ENCODE data around the gene CEP72.
"Not testable (repeated sequence)": the region's sequence is repeated elsewhere in the genome, so short reads cannot be mapped to it uniquely, and the experiment has no call there.

Gene CEP72

DNA sequence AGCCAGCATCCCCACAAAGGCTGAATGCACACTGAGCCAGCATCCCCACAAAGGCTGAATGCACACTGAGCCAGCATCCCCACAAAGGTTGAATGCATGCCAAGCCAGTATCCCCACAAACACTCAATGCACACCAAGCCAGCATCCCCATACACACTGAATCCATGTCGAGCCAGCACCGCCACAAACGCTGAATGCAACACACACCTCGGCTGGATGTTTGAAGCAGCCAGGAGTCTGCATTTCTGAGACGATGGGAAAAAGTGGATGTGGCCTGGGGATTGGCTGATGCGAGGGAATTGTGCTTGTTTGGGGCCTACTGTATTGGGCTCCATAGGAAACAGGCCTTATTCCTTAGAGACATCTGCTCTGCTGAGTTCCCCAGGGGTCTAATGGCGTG lies 30.9 kb upstream of the CEP72 start:
- DNase-seq = no peak

DNA sequence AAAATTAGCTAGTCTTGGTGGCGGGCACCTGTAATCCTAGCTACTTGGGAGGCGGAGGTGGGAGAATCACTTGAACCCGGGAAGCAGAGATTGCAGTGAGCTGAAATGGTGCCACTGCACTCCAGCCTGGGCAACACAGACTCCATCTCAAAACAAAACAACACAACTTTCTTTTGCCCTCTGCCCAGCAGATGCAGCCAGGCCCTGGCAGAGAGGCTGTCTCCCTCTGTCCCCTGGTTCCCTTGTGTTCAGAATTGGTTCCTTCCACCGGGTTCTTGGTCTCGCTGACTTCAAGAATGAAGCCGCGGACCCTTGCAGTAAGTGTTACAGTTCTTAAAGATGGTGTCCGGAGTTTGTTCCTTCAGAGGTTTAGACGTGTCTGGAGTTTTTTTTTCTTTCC lies 30.2 kb upstream of the CEP72 start:
- DNase-seq = no peak

DNA sequence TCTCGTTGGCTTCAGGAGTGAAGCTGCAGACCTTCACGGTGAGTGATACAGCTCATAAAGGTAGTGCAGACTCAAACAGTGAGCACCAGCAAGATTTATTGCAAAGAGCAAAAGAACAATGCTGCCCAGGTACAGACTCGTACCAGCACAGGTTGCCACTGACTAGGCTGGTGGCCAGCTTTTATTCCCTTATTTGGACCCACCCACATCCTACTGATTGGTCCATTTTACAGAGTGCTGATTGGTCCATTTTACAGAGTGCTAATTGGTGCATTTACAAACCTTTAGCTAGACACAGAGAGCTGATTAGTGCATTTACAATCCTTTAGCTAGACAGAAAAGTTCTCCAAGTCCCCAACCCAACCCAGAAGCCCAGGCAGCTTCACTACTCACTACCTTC lies 29.7 kb upstream of the CEP72 start:
- not testable (repeated sequence) for DNase-seq

DNA sequence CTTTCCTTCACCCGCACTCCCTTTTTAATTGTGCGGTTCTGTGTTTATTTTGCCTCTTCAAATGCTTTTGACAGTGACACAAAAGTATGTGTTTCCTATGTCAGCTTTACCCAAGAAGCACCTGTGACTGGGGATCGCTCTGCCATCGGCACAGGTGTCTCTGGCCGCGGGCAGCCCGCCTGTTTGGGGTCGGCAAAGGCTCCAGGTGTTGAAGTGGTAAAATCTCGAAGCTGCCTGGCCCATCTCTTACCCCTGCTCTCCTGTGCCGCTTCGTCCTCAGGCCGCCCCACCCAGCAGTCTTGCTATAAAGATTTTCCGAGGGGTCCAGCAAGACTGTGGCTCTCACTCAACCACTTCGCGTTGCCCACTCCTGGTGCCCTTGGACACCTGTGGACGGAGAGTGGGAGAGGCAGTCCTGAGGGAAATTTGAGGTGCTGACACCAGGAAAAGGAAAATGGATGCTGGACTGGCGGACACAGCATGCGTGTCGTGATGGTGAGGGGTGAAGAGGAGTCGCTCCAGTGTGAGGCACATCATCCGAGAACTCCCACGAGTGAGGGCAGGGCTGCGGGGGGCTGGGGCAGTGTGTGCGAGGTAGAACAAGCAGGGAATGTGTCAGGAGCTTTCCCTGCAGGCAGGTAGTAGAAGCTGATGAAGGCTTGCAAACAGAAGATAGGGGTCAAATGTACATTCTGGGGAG lies 29.1 kb upstream of the CEP72 start:
- DNase-seq = no peak

DNA sequence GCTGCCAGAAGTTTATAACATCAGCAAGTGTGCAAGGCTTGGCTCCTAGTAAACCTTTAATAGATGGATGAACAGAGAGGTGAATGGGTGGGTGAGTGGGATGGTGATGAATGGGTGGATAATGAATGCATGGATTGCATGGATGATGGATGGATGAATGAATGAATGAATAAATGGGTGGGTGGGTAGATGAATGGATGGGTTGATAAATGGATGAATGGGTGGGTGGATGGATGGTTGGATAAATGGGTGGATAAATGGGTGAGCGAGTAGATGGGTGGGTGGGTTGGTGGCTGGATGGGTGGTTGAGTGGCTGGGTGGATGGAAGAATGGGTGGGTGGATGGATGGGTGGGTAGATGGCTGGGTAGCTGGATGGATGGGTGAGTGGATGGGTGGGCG lies 28.5 kb upstream of the CEP72 start:
- no peak for DNase-seq

DNA sequence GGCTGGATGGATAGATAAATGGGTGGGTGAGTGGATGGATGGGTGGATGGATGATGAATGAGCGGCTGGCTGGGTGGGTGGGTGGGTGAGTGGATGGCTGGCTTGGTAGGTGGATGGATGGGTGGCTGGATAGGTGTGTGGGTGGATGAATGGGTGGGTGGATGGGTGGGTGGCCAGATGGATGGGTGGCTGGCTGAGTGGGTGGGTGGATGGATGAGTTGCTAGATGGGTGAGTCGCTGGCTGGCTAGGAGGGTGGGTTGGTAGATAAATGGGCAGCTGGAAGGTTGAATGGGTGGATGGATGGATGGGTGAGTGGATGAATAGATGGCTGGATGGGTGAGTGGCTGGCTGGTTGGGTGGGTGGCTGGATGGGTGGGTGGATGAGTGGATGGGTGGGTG lies 27.9 kb upstream of the CEP72 start:
- DNase-seq = no peak

DNA sequence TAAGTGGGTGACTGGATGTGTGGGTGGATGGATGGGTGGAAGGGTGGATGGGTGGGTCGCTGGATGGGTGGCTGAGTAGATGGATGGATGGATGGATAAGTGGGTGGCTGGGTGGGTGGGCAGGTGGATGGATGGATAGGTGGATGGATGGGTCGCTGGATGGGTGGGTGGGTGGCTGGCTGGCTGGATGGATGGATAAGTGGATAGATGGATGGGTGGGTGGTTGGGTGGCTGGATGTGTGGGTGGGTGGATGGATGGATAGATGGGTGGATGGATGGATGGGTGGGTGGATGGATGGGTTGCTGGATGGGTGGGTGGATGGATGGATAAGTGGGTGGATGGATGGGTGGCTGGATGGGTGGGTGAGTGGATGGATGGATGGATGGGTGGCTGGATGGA lies 27.3 kb upstream of the CEP72 start:
- no peak for DNase-seq

DNA sequence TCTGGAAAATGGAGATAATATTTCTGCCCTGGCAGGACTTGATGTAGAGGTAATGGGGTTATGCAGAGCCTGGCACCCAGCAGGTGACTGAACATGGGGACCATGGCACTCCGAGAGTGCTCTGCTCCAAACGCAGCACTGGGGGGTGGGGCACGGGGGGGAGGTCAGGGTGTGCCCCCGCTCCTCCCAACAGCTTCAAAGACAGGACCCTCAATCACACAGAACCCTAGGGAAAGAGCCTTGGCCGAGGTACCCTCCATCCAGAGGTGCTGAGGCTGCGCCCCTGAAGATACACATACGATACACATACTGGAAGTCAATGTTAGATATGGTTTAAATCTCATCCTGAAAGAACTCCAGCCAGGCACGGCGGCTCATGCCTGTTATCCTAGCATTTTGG lies 26.6 kb upstream of the CEP72 start:
- no peak for DNase-seq

DNA sequence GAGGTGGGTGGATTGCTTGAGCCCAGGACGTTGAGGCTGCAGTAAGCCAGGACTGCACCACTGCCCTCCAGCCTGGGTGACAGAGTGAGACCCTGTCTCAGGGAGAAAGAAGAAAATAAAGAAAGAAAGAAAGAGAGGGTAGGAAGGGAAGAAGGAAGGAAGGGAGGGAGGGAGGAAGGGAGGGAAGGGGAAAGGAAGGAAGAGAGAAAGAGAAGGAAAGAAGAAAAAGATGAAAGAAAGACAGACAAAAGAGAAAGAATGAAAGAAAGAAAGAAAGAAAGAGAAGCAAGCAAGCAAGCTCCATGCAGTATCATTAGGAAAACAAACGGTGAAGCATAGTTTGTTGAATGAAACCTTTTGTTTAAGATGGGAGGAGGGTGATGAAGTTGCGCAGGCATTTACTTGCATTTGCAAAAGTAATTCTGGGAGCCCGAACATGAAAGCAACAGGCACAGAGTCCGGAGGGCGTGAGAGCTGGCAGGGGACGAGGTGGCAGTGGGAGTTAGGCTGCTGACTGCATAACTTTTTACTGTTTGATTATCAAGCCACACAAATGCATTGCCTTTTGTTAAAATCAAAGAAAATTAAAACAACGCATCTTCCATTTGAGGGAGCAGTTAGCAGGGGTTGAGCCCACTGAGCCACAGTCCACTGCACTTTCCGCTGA lies 26.0 kb upstream of the CEP72 start:
- no peak for DNase-seq

DNA sequence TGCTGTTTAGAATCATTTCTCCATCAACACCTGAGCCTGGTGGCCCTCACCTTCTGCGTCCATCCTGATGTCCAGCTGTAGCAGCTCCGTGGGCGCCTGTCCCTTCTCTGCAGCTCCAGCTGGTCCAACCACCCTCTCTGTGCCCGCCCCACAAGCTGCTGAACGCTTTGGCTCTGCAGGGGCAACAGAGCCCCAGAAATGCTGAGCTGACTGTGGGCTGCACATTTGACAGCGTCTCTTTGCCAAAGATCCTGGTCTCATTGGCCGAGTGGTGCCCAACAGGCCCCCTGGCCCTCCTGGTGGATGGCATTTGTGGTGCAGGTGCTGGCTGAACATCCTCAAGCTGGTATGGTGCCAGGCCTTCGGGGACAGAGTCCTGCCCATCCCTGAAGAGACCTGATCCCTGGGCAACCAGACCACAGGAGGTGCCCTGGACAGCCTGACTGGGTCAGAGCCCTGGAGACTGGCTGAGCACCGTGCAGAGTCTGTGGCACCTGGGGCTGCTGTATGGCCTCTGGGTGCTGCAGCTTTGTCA lies 25.3 kb upstream of the CEP72 start:
- DNase-seq = no peak

DNA sequence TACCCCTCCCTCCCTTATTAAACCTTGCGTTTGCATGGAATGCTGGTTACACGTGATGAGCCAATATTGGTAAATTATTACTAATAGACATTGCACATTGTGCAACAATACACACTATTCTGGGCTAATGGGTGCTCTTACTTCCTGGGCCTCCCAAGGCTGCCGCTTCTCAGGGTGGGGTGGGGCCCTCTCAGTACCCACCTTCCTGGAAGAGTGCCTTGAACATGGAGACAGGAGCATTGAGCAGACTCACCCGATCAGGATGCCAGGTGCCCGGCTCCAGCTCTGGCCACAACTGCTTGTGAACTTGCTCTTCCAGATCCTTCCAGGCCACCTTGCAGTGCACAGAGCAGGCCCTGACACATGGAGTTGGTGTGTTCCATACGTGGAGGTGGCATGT lies 24.7 kb upstream of the CEP72 start:
- DNase-seq = no peak

DNA sequence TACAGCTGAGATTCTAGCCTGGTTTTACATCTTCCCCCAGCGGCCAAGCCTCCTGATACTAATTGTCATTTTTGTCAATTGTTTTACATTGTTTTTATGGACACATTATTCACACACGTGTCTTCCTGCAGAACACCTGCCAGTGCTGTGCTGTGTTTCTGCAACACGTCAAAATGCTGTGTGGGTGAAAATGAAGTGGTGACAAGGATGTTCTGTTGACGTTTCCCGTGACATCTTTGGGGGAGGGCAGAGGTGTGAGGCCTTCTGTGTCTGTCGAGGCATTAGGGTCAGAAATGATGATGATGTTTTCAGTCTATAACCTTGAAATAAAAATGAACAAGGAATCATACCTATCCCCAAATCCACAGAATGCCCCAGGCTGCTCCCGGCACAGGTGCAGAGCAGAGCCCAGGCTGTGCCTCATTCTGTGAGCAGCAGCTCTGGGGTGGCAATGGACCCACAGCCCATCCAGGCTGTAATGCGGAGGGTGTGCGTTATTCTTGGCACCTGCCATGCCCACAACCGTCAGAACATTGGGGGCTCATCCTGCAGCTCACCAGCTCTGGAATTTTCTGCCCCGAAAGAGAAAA lies 23.6 kb upstream of the CEP72 start:
- no peak for DNase-seq

DNA sequence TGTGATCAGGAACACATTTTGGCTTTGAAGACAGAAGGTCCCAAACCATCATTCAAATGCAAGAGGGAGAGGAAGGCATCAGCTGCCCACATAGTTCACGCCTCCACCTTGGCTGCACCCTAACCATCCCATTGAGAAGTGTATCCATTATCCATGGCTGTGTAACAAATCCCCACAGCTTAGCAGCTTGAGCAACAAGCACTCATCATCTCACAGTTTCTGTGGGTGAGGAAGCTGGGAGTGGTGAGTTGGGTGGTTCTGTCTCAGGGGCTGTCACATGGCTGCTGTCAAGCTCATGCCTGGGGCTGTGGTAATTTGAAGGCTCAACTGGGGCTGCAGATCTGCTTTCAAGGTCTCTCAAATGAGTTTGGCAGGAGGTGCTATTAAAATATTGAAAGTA lies 23.0 kb upstream of the CEP72 start:
- DNase-seq = no peak

DNA sequence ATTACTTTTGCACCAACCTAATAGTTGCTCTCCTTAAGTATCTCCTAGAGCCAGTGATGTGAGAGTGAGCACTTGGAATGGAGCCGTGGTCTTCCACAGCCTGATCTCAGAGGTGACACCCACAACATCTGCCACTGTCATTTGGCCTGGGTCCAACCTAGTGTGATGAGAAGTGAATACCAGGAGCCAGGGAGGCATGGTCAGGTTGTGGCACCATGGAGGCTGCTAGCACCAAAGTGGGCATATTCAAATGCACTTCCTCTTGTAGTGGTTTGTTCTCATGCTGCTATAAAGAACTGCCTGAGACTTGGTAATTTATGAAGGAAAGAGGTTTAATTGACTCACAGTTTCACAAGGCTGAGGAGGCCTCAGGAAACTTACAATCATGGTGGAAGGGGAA lies 22.6 kb upstream of the CEP72 start:
- no peak for DNase-seq

DNA sequence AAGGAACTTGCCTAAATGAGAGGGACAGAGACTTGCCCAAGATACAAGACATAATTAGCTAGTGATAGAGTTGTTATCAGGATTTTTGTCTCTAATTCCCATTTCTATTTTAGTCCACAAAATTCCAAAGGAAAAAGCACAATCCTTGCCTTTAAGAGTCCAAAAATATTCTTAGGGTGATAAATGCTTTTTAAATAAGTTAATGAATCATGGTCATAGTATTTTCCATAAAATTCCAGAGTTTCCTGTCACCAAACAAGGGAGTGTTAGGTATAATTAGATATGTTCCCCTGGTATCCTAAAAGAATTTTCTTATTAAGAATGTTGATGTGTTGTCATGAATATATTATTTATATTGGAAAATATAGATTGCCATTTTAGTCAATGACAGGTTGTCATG lies 21.8 kb upstream of the CEP72 start:
- no peak for DNase-seq

DNA sequence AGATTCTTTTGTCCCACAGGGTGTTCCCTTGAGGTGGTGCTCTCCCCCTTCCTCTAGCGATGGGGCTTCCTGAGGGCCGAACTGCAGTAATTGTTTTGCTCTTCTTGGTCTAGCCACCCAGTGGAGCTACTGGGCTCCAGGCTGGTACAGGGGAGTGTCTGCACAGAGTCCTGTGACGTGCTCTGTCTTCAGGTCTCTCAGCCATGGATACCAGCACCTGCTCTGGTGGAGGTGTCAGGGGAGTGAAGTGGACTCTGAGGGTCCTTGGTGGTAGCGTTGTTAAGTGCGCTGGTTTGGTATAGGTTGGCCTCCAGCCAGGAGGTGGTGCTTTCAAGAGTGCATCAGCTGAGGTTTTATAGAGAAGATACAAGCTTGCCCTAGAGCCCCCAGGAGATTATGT lies 20.4 kb upstream of the CEP72 start:
- no peak for DNase-seq

DNA sequence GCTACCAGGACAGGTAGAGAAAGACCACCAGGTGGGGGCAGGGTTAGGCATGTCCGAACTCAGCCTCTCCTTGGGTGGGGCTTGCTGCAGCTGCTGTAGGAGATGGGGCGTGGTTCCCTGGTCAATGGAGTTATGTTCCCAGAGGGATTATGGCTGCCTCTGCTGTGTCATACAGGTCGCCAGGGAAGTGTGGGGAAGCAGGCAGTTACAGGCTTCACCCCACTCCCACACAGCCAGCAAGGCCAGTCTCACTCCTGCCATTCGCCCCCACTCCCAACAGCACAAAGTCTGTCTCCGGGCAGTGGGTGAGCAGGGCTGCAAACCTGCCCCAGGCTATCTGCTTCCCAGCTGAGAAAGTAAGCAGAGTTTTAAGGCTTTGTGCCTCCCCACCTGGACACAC lies 20.0 kb upstream of the CEP72 start:
- no peak for DNase-seq

DNA sequence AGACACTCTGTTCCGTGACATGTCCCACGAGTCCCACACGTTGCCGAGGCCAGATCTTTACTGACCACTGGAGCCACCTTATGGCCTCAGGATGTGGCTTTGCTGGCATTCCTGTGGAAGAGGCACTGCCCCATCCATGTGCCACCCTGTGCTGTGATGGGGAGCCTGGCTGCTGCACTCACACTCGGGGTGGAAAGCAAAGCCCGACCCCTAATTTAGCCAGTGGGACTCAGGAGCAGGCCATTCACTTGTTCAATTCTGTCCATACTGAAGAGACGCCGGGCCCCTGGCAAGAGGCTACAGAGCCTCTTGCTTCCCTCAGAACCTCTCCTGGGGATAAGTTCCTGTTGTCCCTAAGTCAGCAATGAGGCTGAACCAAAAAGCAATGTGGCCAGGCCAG lies 18.6 kb upstream of the CEP72 start:
- no peak for DNase-seq

DNA sequence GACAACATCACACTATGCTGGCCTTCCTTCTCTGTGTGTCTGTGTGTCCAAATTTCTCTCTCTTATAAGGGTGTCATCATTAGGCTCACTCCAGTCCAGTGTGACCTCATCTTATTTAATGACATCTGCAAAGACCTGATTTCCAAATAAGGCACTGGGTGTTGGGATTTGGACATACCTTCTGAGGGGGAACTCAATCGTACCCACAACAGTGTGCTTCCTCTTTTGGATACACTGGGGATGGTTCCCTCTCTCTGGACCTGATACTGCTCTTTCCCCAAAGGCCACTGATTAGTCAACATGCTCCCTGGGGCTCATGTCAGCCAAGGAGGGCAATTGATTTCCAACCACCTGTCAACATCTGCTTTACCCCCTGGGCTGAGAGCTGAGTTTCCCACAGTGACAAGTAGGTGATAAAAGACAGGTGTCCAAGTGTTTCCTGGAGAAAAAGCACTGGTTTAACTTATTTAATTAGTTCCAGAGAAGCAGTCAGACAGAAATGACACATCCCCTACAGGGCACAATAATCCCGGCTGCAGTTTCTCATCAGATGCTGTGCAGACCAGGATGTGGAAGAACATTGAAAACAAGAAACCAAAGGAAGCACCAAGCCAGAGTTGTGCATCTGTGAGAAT lies 17.8 kb upstream of the CEP72 start:
- DNase-seq = peak; percentile 28

DNA sequence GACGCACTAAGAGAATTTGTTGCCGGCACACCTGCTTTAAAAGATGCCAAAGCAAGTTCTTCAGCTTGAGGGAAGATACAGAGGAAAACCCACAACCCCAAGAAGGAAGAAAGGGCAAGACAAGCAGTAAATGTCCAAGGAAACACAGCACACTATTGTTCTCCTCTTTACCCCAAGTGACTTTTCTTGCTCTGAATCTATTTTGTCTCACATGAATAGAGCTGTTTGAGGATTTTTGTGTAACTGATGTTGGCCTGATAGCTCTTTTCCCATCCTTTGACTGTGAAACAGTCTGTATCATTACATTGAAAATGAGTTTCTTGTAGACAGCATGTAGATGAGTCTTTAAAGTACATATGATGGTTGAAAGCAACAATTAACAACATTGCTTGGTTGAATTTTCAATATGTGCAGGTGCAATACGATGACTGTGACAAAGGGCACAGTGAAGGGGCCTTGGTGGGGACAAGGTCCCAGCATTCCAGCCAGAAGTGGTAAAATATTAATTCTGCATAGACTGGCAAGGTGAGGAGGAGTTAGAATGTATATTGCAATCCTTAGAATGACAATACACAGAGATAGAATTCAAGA lies 16.8 kb upstream of the CEP72 start:
- DNase-seq = no peak

DNA sequence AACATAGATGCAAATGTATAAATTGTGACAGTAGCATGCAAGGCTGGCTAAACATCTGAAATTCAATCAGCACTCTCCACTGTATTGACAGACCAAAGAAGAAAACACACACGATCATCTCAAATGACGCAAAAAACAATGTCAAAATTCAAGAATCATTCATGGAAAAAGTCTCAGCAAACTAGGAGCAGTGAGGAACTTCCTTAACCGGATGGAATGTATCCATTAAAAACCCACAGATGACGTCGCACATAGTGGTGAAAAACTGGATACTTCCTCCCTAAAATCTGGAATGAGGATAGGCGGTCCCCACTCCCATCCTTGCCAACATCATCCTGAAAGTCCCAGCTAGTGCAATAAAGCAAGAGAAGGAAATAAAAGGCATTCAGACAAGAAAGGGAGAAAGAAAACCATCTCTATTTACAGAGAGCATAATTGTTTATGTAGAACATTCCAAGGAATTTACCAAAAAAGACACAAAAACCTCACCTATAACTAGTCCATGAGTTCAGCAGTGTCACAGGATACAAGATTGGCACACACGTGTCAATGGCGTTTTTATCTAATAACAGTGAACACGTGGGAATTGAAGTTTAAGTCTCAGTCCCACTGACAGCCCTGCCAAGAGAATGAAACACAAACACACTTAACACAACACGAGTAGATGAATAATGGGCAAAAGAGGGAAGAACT lies 14.1 kb upstream of the CEP72 start:
- DNase-seq = no peak

DNA sequence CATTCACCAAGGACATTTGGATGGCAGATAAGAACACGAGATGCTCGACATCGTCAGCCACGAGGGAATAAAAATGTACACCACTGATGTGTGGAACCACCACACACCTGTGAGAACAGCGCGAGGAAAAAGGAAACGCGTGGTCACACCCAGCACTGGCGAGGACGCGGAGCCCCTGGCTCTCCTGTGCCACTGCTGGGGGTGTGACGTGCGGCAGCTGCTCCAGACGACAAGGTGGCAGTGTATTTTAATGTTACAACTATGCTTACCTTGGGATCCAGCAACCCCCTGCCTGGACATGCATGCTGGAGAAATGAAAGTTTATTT lies 13.6 kb upstream of the CEP72 start:
- no peak for DNase-seq

DNA sequence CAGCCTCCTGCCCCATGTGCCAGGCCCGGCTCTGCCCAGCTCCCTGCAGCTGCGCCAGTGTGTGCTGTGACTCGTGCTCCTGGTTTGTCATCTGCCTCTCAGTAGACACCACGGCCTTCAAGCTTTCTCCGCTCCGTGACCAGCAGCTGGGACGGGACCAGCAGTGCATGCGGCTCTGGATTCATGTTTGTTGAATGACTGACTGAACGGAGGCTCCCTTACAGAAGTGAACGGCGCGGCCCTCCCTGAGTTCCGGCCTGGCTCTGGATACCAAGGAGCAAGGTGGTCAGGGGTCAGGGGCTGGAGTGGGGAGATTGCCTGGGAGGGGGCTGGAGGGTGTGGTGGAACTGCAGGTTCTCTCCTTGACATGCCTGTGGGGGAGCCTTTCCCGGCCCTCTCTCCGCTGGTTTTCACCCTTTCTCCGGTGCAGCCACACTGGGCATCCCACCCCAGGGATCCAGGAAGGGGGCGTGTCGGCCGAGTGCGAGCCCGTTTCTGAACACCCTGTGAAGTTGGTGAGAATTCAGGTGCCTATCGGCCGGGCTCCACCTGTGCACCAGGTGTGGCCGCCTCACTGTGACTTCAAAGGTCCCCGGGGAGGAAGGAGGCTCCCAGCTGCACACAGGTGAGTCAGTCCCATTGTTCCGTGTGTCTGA lies 11.1 kb upstream of the CEP72 start:
- DNase-seq = no peak

Data from hematopoietic multipotent progenitor cell treated with erythropoietin and hydrocortisone succinate and interleukin-3 and kit ligand, for 4 days (in vitro differentiated cells).